Uterus (tissue), 2 donors: ENCODE results near the gene ARV1.

Experiments used
- CTCF ChIP-seq, 4 experiments: fragments of 200-600 bp in 2 of 4; fragments of 450-650 bp in 2 of 4; sonication (generic) in 2 of 4; IDR thresholded peaks; one replicate each; pipeline ENCODE4 v1.5.1; 2016 to 2019; ENCODE audit warnings: antibody characterized with exemption in 4 of 4, mild to moderate bottlenecking in 2 of 4, moderate library complexity in 1 of 4
- POLR2A ChIP-seq, 2 donors: fragments of 450-650 bp; IDR thresholded peaks; one replicate each; pipeline ENCODE4 v1.6.1; 2016; ENCODE audit warnings: antibody characterized with exemption in 2 of 2, mild to moderate bottlenecking in 1 of 2, moderate library complexity in 1 of 2

- TF ChIP-seq CTCF (IDR thresholded peaks at IDR 0.05) (no peak), POLR2A (IDR thresholded peaks at IDR 0.05) (no peak)
Observed at GRCh38 chr1:231000639-231001038, 21.7 kb downstream of the ARV1 start.
